Measurements from ENCODE around the gene NPTN.
"Not testable (repeated sequence)": the region's sequence is repeated elsewhere in the genome, so short reads cannot be mapped to it uniquely, and the experiment has no call there.

Gene NPTN

DNA sequence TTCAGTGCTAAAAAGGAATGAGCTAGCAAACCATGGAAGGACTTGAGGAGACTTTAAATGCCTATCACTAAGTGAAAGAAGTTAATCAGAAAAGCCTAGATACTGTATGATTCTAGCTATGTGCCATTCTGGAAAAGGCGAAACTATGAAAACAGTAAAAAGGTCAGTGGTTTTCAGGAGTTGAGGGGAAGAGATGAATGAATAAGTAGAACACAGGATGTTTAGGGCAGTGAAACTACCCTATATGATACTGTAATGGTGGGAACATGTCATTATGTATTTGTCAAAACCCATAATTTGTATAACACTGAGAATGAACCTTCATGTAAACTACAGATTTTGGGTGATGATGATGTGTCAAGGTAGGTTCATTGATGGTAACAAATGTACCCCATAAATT lies 41.4 kb upstream of the NPTN start:
- Histone ChIP-seq H3K4me3 (ENCODE audit: low read depth in 1 of 2, low read length in 2 of 2) (no peak overlapping the region), H3K27me3 (ENCODE audit: control insufficient read depth in 1 of 2, insufficient read depth in 2 of 2, low read length in 2 of 2) (peaks cover 0 to 17% of the 10 kb centered on the region in 2 donors), H3K36me3 (ENCODE audit: control insufficient read depth in 1 of 2, insufficient read depth in 2 of 2, low read length in 2 of 2) (no peaks in the 10 kb centered on the region), H3K9me3 (ENCODE audit: control insufficient read depth in 1 of 2, low read length in 2 of 2) (no peaks in the 10 kb centered on the region), H3K27ac (ENCODE audit: low read depth, low read length) (no peak overlapping the region), H3K4me1 (ENCODE audit: control insufficient read depth in 1 of 2, insufficient read depth in 2 of 2, low read length in 2 of 2) (no peaks in the 10 kb centered on the region), H3K9ac (ENCODE audit: low read depth in 1 of 2, low read length in 2 of 2) (no peak overlapping the region)

DNA sequence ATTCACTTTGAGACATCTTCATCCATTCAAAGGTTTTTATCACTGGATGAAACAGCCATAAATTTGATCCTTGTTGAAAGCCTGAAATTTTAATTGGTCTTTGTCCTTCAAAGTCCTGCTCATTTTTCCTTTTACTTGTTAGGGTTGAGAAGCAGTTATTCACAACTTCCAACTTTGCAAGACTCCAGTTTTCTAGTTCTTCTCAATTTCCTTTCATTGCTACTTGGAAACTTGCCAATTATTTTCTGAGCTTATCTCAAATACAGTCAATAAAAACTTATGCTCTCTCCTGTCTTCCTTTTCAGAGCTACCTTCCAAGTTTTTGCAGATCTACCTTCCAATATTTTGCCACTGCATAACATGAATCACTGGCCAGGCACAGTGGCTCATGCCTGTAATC lies 27.3 kb upstream of the NPTN start:
- Histone ChIP-seq H3K4me3 (ENCODE audit: low read depth in 1 of 2, low read length in 2 of 2) (no peak overlapping the region), H3K27me3 (ENCODE audit: control insufficient read depth in 1 of 2, insufficient read depth in 2 of 2, low read length in 2 of 2) (no peaks in the 10 kb centered on the region), H3K27ac (ENCODE audit: low read depth, low read length) (no peak overlapping the region), H3K9ac (ENCODE audit: low read depth in 1 of 2, low read length in 2 of 2) (no peak overlapping the region), H3K4me1 (ENCODE audit: control insufficient read depth in 1 of 2, insufficient read depth in 2 of 2, low read length in 2 of 2) (no peaks in the 10 kb centered on the region), H3K9me3 (ENCODE audit: control insufficient read depth in 1 of 2, low read length in 2 of 2) (no peaks in the 10 kb centered on the region), H3K36me3 (ENCODE audit: control insufficient read depth in 1 of 2, insufficient read depth in 2 of 2, low read length in 2 of 2) (no peaks in the 10 kb centered on the region)

DNA sequence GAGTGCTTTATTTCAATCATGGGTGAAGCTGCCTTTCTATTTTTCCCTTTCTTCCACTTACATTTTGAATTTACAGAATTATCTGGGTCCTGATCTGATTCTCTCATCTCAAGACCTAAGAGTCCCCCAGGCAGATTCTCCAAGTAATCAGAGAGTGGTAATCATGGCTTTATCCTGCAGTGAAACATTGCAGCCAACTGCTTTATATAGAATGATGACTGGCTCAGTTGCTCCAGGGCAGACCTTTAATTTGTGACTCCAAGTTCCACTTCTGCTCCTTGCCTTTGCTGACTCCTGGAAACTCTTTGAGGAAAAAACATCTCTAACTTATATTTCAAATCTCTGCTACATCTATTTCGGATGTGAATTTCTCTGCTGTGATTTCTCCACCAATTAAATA lies 25.5 kb upstream of the NPTN start:
- Histone ChIP-seq H3K4me1 (ENCODE audit: control insufficient read depth in 1 of 2, insufficient read depth in 2 of 2, low read length in 2 of 2) (no peaks in the 10 kb centered on the region), H3K4me3 (ENCODE audit: low read depth in 1 of 2, low read length in 2 of 2) (no peak overlapping the region), H3K27me3 (ENCODE audit: control insufficient read depth in 1 of 2, insufficient read depth in 2 of 2, low read length in 2 of 2) (no peaks in the 10 kb centered on the region), H3K27ac (ENCODE audit: low read depth, low read length) (no peak overlapping the region), H3K9ac (ENCODE audit: low read depth in 1 of 2, low read length in 2 of 2) (no peak overlapping the region), H3K36me3 (ENCODE audit: control insufficient read depth in 1 of 2, insufficient read depth in 2 of 2, low read length in 2 of 2) (no peaks in the 10 kb centered on the region), H3K9me3 (ENCODE audit: control insufficient read depth in 1 of 2, low read length in 2 of 2) (no peaks in the 10 kb centered on the region)

DNA sequence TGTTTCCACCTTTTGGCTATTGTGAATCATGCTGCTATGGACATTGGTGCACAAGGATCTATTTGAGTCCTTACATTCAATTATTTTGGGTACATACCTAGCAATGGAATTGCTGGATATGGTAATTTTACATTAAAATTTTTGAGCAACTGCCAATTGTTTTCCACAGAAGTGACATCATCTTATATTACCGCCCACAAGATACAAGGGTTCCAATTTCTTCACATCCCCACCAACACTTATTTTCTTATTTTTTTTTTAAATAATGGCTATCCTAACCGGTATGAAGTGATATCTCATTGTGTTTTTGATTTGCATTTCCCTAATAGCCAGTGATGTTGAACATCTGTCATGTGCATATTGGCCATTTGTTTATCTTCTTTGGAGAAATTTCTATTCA lies 22.5 kb upstream of the NPTN start:
- no peak overlapping the region for H3K9ac ChIP-seq (ENCODE audit: low read depth in 1 of 2, low read length in 2 of 2)
- no peaks in the 10 kb centered on the region for H3K27me3 ChIP-seq (ENCODE audit: control insufficient read depth in 1 of 2, insufficient read depth in 2 of 2, low read length in 2 of 2)
- H3K4me3 ChIP-seq (ENCODE audit: low read depth in 1 of 2, low read length in 2 of 2): no peak overlapping the region
- H3K4me1 ChIP-seq (ENCODE audit: control insufficient read depth in 1 of 2, insufficient read depth in 2 of 2, low read length in 2 of 2): no peaks in the 10 kb centered on the region
- no peak overlapping the region for H3K27ac ChIP-seq (ENCODE audit: low read depth, low read length)
- no peaks in the 10 kb centered on the region for H3K9me3 ChIP-seq (ENCODE audit: control insufficient read depth in 1 of 2, low read length in 2 of 2)
- no peaks in the 10 kb centered on the region for H3K36me3 ChIP-seq (ENCODE audit: control insufficient read depth in 1 of 2, insufficient read depth in 2 of 2, low read length in 2 of 2)

DNA sequence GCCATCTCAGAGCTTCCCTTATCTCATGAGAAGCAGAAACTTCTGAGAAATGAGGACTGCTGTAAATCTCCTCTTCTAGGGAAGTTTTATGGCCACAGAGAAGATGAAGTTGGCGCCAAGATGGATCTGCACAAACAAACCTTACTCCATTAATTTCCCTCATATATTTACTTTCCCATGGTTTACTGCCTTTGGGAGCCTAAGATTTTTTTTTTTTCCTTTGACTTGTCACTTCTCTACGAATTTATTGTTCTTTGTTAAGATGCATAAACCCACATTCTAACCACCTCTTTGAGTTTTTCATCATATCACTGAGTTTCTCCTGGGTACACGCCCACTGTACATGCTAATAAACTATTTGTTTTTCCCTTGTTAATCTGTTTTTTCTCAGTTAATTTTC lies 21.5 kb upstream of the NPTN start:
- no peak overlapping the region for H3K27ac ChIP-seq (ENCODE audit: low read depth, low read length)
- H3K9ac ChIP-seq (ENCODE audit: low read depth in 1 of 2, low read length in 2 of 2): no peak overlapping the region
- no peaks in the 10 kb centered on the region for H3K36me3 ChIP-seq (ENCODE audit: control insufficient read depth in 1 of 2, insufficient read depth in 2 of 2, low read length in 2 of 2)
- H3K4me3 ChIP-seq (ENCODE audit: low read depth in 1 of 2, low read length in 2 of 2): no peak overlapping the region
- no peaks in the 10 kb centered on the region for H3K27me3 ChIP-seq (ENCODE audit: control insufficient read depth in 1 of 2, insufficient read depth in 2 of 2, low read length in 2 of 2)
- H3K9me3 ChIP-seq (ENCODE audit: control insufficient read depth in 1 of 2, low read length in 2 of 2): no peaks in the 10 kb centered on the region
- no peaks in the 10 kb centered on the region for H3K4me1 ChIP-seq (ENCODE audit: control insufficient read depth in 1 of 2, insufficient read depth in 2 of 2, low read length in 2 of 2)

DNA sequence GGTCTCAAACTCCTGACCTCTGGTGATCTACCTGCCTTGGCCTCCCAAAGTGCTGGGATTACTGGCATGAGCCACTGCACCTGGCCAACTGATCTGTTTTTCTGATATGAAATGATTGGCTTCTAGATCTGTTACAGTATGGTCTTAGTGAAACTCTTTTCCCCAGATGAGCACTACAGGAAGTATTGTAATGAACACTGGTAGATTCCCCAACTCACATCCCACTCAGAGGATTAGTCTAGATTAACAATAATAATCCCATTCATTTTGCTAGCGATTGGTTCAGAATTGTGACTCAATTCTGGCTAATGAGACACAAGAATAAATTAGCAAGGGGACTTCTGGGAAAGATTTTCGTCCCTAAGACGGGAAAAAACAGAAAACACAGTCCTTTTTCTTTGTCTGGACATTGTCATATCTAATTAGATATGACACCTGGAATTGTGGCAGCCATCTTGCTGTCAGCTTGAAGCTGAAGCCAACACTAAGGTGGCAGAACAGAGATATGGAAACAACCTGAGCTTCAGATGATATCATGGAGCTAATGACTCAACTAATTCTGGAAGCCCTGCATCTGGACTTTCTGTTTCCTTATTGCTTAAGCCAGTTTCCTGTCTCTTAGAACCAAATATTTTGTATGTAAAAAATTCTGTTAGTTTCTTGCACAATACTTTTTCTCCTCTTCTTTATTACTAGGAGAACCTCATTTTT lies 17.4 kb upstream of the NPTN start:
- H3K36me3 ChIP-seq (ENCODE audit: control insufficient read depth in 1 of 2, insufficient read depth in 2 of 2, low read length in 2 of 2): no peaks in the 10 kb centered on the region
- H3K9me3 ChIP-seq (ENCODE audit: control insufficient read depth in 1 of 2, low read length in 2 of 2): no peaks in the 10 kb centered on the region
- no peak overlapping the region for H3K9ac ChIP-seq (ENCODE audit: low read depth in 1 of 2, low read length in 2 of 2)
- no peak overlapping the region for H3K27ac ChIP-seq (ENCODE audit: low read depth, low read length)
- H3K27me3 ChIP-seq (ENCODE audit: control insufficient read depth in 1 of 2, insufficient read depth in 2 of 2, low read length in 2 of 2): no peaks in the 10 kb centered on the region
- no peaks in the 10 kb centered on the region for H3K4me1 ChIP-seq (ENCODE audit: control insufficient read depth in 1 of 2, insufficient read depth in 2 of 2, low read length in 2 of 2)
- no peak overlapping the region for H3K4me3 ChIP-seq (ENCODE audit: low read depth in 1 of 2, low read length in 2 of 2)

DNA sequence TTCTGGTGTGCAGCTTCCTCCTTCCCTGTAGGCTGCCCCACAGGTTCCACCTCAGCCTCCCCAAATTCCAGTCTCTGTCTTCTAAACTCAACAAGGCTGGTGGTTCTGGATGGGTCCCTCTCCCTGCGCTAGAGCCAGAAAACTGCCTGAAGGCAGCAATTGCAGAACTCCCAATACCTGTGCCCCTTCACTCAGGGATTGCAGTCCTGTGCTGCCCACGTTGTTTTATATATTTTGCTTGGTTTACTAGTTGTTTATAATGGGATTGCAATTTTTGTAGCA lies 14.8 kb upstream of the NPTN start:
- H3K27me3 ChIP-seq (ENCODE audit: control insufficient read depth in 1 of 2, insufficient read depth in 2 of 2, low read length in 2 of 2): no peaks in the 10 kb centered on the region
- H3K4me3 ChIP-seq (ENCODE audit: low read depth in 1 of 2, low read length in 2 of 2): no peak overlapping the region
- H3K27ac ChIP-seq (ENCODE audit: low read depth, low read length): no peak overlapping the region
- H3K9ac ChIP-seq (ENCODE audit: low read depth in 1 of 2, low read length in 2 of 2): no peak overlapping the region
- H3K36me3 ChIP-seq (ENCODE audit: control insufficient read depth in 1 of 2, insufficient read depth in 2 of 2, low read length in 2 of 2): no peaks in the 10 kb centered on the region
- H3K4me1 ChIP-seq (ENCODE audit: control insufficient read depth in 1 of 2, insufficient read depth in 2 of 2, low read length in 2 of 2): no peaks in the 10 kb centered on the region
- no peaks in the 10 kb centered on the region for H3K9me3 ChIP-seq (ENCODE audit: control insufficient read depth in 1 of 2, low read length in 2 of 2)

DNA sequence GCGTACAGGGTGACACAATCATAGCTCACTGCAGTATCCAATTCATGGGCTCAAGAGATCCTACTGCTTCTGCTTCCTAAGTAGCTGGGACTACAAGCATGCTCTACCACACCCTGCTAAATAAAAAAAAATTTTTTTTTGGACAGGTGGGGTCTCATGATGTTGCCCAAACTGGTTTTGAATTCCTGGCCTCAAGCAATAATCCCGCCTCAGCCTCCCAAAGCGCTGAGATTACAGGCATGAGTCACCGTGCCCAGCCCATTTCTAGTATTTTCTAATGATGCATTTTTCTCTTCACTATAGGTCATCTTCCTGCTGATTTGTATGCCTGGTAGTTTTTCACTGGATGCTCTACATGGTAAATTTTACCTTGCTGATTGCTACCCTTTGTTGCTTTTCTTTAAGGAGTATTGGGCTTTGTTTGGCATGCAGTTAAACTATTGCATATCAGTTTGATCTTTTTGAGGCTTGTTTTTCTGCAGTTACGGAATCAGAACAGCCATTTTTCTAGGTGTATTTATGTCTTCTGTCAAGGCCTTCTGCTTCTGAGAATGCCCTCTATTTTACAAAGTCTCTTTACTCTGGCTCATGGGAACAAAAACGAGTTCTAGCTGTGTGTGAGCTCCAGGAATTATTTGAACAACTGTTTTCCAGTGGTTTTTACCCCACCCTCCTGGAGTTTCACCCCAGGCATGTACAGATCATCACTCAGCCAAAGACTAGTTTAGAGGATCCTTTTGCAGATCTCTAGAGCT lies 14.2 kb upstream of the NPTN start:
- Histone ChIP-seq H3K27ac (ENCODE audit: low read depth, low read length) (no peak overlapping the region), H3K9ac (ENCODE audit: low read depth in 1 of 2, low read length in 2 of 2) (no peak overlapping the region), H3K27me3 (ENCODE audit: control insufficient read depth in 1 of 2, insufficient read depth in 2 of 2, low read length in 2 of 2) (no peaks in the 10 kb centered on the region), H3K9me3 (ENCODE audit: control insufficient read depth in 1 of 2, low read length in 2 of 2) (no peaks in the 10 kb centered on the region), H3K36me3 (ENCODE audit: control insufficient read depth in 1 of 2, insufficient read depth in 2 of 2, low read length in 2 of 2) (no peaks in the 10 kb centered on the region), H3K4me3 (ENCODE audit: low read depth in 1 of 2, low read length in 2 of 2) (no peak overlapping the region), H3K4me1 (ENCODE audit: control insufficient read depth in 1 of 2, insufficient read depth in 2 of 2, low read length in 2 of 2) (no peaks in the 10 kb centered on the region)

DNA sequence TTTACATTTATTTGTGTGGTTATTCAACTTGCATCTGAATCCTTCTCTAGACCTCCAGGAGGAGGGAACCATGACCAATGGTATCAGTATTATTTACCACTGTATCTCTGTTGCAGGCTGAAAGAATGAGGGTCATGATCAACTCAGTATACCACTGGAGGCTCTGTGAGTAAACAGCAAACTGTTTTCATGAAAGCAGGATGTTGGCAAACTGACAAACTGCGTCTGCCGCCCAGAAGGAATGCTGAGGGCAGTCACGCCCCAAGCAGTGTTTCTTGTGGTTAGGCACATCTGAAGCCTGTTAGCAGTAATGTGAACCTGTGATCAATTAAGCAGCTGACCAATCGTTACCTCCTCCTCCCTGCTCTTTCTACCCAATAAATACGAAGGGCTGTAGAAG lies 6.3 kb upstream of the NPTN start:
- H3K27ac ChIP-seq (ENCODE audit: low read depth, low read length); H3K36me3 ChIP-seq (ENCODE audit: control insufficient read depth in 1 of 2, insufficient read depth in 2 of 2, low read length in 2 of 2); H3K4me3 ChIP-seq (ENCODE audit: low read depth in 1 of 2, low read length in 2 of 2); H3K4me1 ChIP-seq (ENCODE audit: control insufficient read depth in 1 of 2, insufficient read depth in 2 of 2, low read length in 2 of 2); H3K9me3 ChIP-seq (ENCODE audit: control insufficient read depth in 1 of 2, low read length in 2 of 2); H3K27me3 ChIP-seq (ENCODE audit: control insufficient read depth in 1 of 2, insufficient read depth in 2 of 2, low read length in 2 of 2); H3K9ac ChIP-seq (ENCODE audit: low read depth in 1 of 2, low read length in 2 of 2): not testable (repeated sequence)

DNA sequence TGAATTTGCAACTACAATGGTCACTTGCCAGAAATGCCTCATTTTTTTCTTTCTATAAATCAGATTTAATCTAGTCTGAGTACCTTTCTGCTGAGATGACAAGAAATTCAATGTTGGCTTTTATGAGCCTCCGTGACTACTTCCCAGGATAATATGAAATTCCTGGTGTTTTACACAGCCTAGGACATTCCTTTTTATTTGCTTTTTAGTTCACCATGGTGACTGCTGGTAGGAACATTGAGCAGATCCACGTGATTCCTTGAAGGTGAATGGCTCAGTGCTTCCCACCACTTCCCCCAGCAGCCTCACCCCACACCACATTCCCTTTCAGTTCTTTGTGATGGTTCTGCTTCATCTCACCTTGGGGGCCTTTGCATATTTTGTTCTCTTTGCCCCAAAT lies 4.3 kb upstream of the NPTN start:
- Histone ChIP-seq H3K36me3 (ENCODE audit: control insufficient read depth in 1 of 2, insufficient read depth in 2 of 2, low read length in 2 of 2) (no peaks in the 10 kb centered on the region), H3K27ac (ENCODE audit: low read depth, low read length) (no peak overlapping the region), H3K27me3 (ENCODE audit: control insufficient read depth in 1 of 2, insufficient read depth in 2 of 2, low read length in 2 of 2) (no peaks in the 10 kb centered on the region), H3K4me3 (ENCODE audit: low read depth in 1 of 2, low read length in 2 of 2) (no peak overlapping the region), H3K9ac (ENCODE audit: low read depth in 1 of 2, low read length in 2 of 2) (no peak overlapping the region), H3K4me1 (ENCODE audit: control insufficient read depth in 1 of 2, insufficient read depth in 2 of 2, low read length in 2 of 2) (peaks cover 7 to 11% of the 10 kb centered on the region in 2 donors), H3K9me3 (ENCODE audit: control insufficient read depth in 1 of 2, low read length in 2 of 2) (no peaks in the 10 kb centered on the region)
